IPS-15b (cell line): ENCODE results near the gene THRB.

Experiments used
- H3K27me3 ChIP-seq: one replicate; pipeline ENCODE4 v1.6.1; 2013; ENCODE audit warnings: low read length; ENCODE audit not compliant: control insufficient read depth, insufficient read depth
- H3K36me3 ChIP-seq: one replicate; pipeline ENCODE4 v1.6.1; 2013; ENCODE audit warnings: low read length; ENCODE audit not compliant: control insufficient read depth, insufficient read depth
- H3K4me1 ChIP-seq: one replicate; pipeline ENCODE4 v1.6.1; 2013; ENCODE audit warnings: mild to moderate bottlenecking, low read length; ENCODE audit not compliant: control insufficient read depth, insufficient read depth
- H3K4me3 ChIP-seq: one replicate; pipeline ENCODE4 v1.5.1; 2013; ENCODE audit warnings: low read depth, low read length
- H3K9ac ChIP-seq: one replicate; pipeline ENCODE4 v1.6.1; 2013; ENCODE audit warnings: low read depth, mild to moderate bottlenecking, low read length
- H3K9me3 ChIP-seq: one replicate; pipeline ENCODE4 v1.6.1; 2013; ENCODE audit warnings: mild to moderate bottlenecking, low read length; ENCODE audit not compliant: control insufficient read depth, insufficient read depth

Gene THRB

DNA sequence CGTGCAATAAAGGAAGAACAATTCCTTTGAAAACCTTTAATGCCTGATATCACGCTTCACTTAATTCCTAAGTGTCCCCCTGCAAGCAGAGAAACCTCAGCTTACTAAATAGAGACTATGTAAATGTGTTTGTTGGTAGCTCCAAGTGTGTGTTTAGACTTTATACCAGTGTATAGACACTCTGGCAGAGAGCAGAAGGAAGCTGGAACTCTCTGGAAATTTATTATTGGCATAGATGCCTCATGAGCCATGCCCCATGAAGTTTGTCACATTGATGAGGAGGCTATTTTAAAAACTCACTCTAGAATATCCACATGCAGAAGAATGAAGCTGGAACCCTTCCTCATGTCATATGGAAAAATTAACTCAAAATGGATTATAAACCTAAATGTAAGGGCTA is 99.9 kb downstream of the THRB start:
- Histone ChIP-seq H3K36me3 (no peaks in the 10 kb centered on the region), H3K4me3 (no peak overlapping the region), H3K9me3 (no peaks in the 10 kb centered on the region), H3K4me1 (peaks cover 7% of the 10 kb centered on the region), H3K27me3 (peaks cover 2% of the 10 kb centered on the region), H3K9ac (no peak overlapping the region)

DNA sequence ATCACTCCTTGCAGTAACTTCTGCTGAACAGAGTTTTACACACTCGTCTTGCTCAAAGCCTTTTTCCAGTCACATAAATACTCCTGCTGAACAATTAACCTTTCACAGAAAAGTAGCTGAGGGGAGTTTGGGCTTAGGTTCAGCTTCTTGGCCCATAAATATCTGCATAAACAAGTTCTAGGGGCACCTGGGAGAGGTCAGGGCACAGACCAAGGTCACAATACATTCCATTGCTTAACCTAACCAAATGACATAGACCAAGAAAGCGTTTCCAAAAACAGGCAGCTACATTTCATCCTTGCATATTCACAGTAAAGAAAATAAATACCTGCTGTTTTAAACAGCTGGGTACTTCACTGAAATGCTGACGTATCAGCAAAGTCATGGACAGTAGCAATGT is 101.3 kb downstream of the THRB start:
- Histone ChIP-seq H3K9ac (no peak overlapping the region), H3K36me3 (no peaks in the 10 kb centered on the region), H3K27me3 (peaks cover 2% of the 10 kb centered on the region)

DNA sequence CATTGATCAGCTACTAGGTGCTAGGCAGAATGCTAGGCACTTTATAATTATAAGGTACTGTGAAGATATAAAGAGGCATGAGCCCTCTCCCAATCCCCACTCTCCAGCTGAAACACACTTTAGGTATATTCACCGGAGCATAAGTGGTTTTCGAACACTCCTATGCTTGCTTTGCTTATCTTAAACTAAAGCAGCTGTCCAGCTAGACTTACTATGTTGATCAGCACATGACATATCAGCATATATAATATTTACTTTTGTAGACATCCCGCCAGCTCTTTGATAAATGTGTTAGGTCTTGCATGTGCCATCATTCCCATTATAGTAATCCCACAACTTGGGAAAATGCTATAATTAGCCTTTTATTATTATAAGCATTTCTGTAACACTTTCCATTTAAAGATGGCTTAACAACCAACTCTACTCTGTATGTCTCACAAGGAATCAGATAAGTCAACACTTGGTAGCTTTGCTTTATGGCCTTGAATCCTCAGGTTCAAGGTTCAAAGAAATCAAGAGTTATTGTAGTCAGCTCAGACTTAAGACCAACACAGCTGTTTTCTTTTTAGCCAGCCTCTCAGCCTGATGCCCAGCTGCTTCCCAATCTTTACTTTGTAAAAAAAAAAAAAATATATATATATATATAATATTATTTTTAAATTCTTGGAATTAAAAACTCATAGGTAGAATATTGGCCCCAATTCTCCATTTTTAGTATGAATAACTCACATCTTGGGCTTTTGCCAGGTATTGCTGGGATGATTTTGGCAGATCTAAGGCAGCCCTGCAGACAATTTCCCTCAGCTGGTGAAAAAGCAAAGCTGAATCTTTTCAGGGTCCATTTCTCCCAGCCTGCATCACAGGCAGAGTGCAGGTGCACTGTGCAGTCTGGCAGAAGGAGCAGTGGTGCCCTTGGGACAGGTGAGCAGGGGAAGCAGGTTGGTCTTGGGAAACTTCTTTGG is 104.2 kb downstream of the THRB start:
- Histone ChIP-seq H3K4me3 (no peak overlapping the region), H3K27me3 (no peaks in the 10 kb centered on the region), H3K36me3 (no peaks in the 10 kb centered on the region), H3K9me3 (no peaks in the 10 kb centered on the region), H3K9ac (no peak overlapping the region), H3K4me1 (peaks cover 13% of the 10 kb centered on the region)

More for the DNA sequence above, 101.3 kb downstream of the THRB start:
- H3K4me3 ChIP-seq = no peak overlapping the region
- no peaks in the 10 kb centered on the region for H3K9me3 ChIP-seq
- H3K4me1 ChIP-seq = peaks cover 16% of the 10 kb centered on the region

DNA sequence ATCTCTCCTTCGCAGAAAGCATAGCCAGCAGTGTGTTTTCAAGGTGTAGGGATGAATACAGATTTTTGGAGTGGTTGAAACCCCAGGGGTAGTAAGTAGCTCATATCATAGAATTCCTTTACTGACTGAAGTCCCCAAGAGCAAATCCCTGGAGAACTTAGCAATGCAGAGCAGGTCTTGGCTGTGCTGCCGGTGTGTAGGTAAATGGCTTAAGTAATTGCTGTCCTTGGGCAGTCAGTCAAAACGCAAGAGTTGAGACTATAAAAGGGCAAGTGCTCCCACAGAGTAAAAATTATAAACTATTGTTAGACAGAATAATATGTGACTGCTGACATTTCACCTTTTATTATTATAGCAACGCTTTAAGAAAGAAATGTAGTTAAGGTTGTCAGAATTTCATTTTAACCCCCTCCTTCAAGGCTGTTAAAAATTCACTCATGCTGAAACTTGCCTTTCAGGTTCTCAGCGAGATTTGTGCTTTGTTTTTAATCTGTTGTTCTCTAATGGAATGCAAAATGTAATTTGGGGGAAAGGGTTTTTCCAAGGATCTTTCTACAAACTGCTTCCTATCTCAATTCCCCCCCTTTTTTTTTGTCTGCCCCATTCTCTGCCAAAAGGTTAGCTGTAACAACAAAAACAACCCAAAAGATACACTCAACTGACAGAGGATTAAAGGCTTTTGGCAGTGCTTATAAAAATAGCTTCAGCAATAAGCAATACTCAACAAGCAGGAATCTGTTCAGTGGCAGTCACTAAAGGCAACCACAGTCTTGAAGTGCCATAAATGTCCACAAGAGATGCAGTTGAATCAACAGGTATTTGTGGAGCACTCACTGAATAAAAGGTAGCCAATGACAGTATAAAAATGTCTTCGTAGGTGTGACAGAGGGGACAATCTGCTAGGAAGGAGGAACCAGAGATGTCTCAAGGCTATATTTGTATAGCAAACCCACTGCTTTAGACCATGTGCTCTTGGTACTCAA is 105.3 kb downstream of the THRB start:
- H3K4me1 ChIP-seq = peaks cover 13% of the 10 kb centered on the region
- no peaks in the 10 kb centered on the region for H3K27me3 ChIP-seq
- H3K36me3 ChIP-seq = no peaks in the 10 kb centered on the region
- no peaks in the 10 kb centered on the region for H3K9me3 ChIP-seq
- H3K9ac ChIP-seq = no peak overlapping the region
- H3K4me3 ChIP-seq = no peak overlapping the region

DNA sequence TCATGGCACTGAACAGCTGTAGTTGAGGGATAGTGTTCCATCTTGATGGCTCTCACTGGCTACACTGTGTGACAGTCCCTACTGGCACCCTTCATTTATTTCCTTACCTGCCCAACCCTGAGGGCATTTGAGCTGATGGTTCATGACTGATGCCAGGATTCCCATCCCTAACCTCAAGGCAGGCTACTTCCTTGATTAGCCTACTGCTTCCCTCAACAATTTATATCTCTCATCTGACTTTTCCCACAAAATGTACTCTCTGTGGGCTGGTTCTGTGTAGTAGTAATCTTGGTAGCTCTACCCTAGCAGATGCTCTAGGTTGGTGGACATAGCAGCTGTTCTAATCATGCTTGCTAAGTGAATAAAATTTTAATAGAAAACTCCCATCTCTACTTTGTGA is 106.0 kb downstream of the THRB start:
- no peak overlapping the region for H3K9ac ChIP-seq
- no peaks in the 10 kb centered on the region for H3K27me3 ChIP-seq
- H3K4me1 ChIP-seq = peaks cover 13% of the 10 kb centered on the region
- H3K9me3 ChIP-seq = no peaks in the 10 kb centered on the region
- no peaks in the 10 kb centered on the region for H3K36me3 ChIP-seq
- H3K4me3 ChIP-seq = no peak overlapping the region

DNA sequence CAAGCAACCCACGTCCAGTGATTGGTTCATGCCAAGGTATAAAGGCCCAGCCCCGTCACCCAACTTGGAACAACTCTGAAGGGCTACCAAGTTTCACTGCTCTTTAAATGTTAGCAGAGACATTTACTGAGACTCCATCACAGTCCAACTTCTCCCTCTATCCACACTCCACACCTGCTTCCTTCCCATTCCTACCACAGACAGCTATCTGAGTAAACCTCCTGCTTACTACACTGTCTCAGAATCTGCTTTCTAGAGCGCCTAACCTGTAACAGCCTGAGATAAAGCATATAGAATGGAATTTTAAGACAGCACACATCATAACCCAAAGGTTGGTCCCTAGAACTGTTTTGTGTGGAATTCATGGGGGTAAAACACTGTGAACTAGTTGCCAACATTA is 106.5 kb downstream of the THRB start:
- Histone ChIP-seq H3K27me3 (no peaks in the 10 kb centered on the region), H3K9me3 (no peaks in the 10 kb centered on the region), H3K4me3 (no peak overlapping the region), H3K36me3 (no peaks in the 10 kb centered on the region), H3K9ac (no peak overlapping the region), H3K4me1 (peaks cover 12% of the 10 kb centered on the region)

DNA sequence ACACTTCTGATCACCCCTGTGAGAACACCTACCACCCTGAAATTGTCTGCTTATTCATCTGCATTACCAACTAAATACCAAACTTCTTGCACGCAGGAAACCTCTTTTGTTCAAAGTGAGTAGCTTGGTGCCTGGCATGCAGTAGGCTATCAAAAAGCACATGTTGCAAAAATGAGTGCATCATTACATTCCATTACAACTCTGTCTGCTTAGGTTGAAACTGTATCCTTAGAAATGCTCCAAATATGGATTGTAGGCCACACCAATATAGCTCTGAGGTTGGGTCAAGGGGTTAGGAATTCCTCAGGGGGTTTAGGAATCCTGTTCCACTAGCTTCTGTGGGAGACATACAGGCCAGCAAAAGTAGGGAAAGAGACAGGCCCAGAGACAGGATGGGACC is 107.2 kb downstream of the THRB start:
- no peaks in the 10 kb centered on the region for H3K36me3 ChIP-seq
- no peaks in the 10 kb centered on the region for H3K9me3 ChIP-seq
- H3K4me3 ChIP-seq = no peak overlapping the region
- H3K27me3 ChIP-seq = no peaks in the 10 kb centered on the region
- peaks cover 10% of the 10 kb centered on the region for H3K4me1 ChIP-seq
- no peak overlapping the region for H3K9ac ChIP-seq

DNA sequence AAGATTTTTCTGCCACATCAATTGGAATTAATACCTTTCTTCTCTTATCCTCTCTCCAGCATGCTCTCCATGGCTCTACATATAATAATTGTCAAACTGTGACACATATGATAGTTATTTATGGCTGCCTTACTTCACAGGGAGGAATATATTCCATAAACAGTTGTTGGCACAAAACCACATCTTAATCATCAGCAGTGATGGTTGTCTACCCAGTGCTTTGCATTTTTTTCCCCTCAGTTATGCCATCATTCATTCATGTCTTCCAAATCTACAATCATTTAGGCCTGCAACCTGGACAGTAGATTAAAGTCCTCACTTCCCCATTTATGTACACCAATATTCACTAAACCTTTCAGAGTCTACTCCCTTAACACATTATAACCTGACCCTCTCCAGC is 107.7 kb downstream of the THRB start:
- Histone ChIP-seq H3K4me3 (no peak overlapping the region), H3K9me3 (no peaks in the 10 kb centered on the region), H3K36me3 (no peaks in the 10 kb centered on the region), H3K9ac (no peak overlapping the region), H3K27me3 (no peaks in the 10 kb centered on the region), H3K4me1 (peaks cover 10% of the 10 kb centered on the region)

DNA sequence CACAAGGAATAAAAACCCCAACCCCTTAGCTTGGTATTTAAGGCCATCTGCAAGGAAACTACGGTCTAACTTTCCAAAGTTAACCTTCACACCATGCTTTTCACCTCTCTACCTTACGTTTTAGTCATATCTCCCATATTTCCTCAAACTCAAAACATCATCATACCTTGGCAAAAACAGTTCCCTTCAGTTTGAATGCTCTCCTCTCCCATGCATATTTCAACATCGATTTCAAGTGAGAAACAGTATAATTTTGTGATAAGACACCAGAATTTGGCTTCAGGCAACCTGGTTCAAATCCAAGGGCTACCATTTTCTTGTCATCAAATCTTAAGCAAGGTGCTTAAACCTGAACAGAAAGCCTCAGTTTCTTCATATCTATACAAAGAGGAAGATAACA is 108.2 kb downstream of the THRB start:
- Histone ChIP-seq H3K4me3 (no peak overlapping the region), H3K9ac (no peak overlapping the region), H3K36me3 (no peaks in the 10 kb centered on the region), H3K9me3 (no peaks in the 10 kb centered on the region), H3K27me3 (no peaks in the 10 kb centered on the region), H3K4me1 (peaks cover 10% of the 10 kb centered on the region)

DNA sequence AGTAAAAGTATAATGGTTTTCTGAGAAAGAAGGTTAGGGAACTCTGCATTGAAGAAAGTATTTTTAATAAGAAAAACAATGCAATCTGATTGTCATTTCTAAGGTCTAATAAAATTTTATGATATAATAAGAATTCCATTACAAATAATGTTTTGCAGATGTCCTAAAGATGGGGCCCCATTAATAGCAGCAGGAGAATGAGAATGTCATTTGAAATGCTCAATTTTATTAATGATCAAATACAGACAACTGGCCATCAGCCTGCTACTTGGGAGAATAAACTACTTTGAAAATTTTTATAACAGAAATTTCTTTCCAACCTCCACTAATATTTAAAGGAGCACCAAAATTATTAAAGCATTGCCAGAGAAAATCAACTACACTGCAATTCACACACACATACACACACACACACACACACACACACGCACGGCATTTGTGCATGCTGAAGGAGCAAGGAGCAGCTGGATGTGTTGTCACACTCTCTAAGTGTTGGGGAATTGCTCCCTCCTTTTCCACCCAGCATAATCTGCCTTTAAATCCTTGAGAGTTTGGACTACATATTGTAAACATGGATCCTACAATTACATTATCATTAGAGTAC is 109.5 kb downstream of the THRB start:
- no peaks in the 10 kb centered on the region for H3K36me3 ChIP-seq
- no peaks in the 10 kb centered on the region for H3K27me3 ChIP-seq
- H3K9me3 ChIP-seq = no peaks in the 10 kb centered on the region
- no peak overlapping the region for H3K4me3 ChIP-seq
- H3K9ac ChIP-seq = no peak overlapping the region
- H3K4me1 ChIP-seq = peaks cover 10% of the 10 kb centered on the region

DNA sequence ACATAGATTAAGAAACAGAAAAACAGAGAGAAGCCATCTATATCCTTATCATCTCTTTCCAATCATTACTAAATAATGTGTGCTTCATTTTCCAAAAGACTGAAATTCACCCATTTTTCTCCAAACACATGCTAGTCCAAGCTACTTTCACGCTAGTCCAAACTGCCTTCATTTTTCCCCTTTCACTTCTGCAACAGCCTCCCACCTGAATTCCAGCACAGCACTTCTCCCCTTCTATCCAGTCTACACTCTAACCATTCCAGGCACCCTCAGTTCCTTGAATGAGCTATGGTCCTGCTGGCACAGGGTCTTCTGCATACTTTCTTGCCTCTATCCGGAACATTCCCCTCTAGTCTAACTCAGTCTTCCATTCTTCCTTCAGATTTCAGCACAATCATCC is 112.0 kb downstream of the THRB start:
- Histone ChIP-seq H3K36me3 (no peaks in the 10 kb centered on the region), H3K9ac (no peak overlapping the region), H3K4me3 (no peak overlapping the region), H3K9me3 (no peaks in the 10 kb centered on the region), H3K4me1 (no peaks in the 10 kb centered on the region), H3K27me3 (no peaks in the 10 kb centered on the region)
